Type B pancreatic cell (in vitro differentiated cells): ENCODE results near the gene CCDC63. TPM values are rescaled to one million over a fixed set of nuclear protein-coding genes. Genes with fewer than 3 reads are reported as not detected.

Experiments
- DNase-seq: peaks from one replicate; pipeline ENCODE4 v3.0.0; 2021; ENCODE audit warnings: mixed read lengths; ENCODE audit not compliant: unreplicated experiment; ENCODE audit errors: extremely low spot score
- H3K27ac Mint-ChIP-seq: 2 replicates; pipeline ENCODE4 v1.8.0; 2021; ENCODE audit warnings: mild to moderate bottlenecking, mixed read lengths
- H3K27me3 Mint-ChIP-seq: 2 replicates; pipeline ENCODE4 v1.8.0; 2021; ENCODE audit warnings: mixed read lengths
- H3K36me3 Mint-ChIP-seq: 2 replicates; pipeline ENCODE4 v1.8.0; 2021; ENCODE audit warnings: mixed read lengths
- H3K4me1 Mint-ChIP-seq: one replicate; pipeline ENCODE4 v1.8.0; 2021; ENCODE audit warnings: mixed read lengths; ENCODE audit not compliant: unreplicated experiment
- H3K4me3 Mint-ChIP-seq: 2 replicates; pipeline ENCODE4 v1.8.0; 2021; ENCODE audit warnings: mild to moderate bottlenecking, mixed read lengths
- H3K9me3 Mint-ChIP-seq: 2 replicates; pipeline ENCODE4 v1.8.0; 2021; ENCODE audit warnings: mixed read lengths
- CTCF ChIP-seq: fragments of 200-600 bp; sonication (generic); conservative IDR thresholded peaks from 2 replicates; pipeline ENCODE4 v1.5.0; 2021; ENCODE audit warnings: antibody characterized with exemption, mild to moderate bottlenecking
- total RNA-seq: library from RNA; stranded (reverse); gene quantifications from 2 replicates; pipeline ENCODE4 v1.2.1, GENCODE V29; 2021; ENCODE audit warnings: low replicate concordance

Gene CCDC63
- total RNA-seq, 1 donor from 2014 or later = not detected

GRCh38 chr12:110901401-110901800 is 54.6 kb downstream of the CCDC63 start:
- peak overlapping the region; percentile 7 for H3K27ac Mint-ChIP-seq
- TF ChIP-seq CTCF = no peak
- DNase-seq = no peak

GRCh38 chr12:110903511-110903910 is 56.7 kb downstream of the CCDC63 start:
- no peak for TF ChIP-seq CTCF
- Mint-ChIP-seq H3K4me1 (no peaks in the 10 kb centered on the region), H3K36me3 (no peaks in the 10 kb centered on the region), H3K27me3 (peaks cover 10% of the 10 kb centered on the region), H3K4me3 (no peak overlapping the region), H3K9me3 (no peaks in the 10 kb centered on the region), H3K27ac (no peak overlapping the region)
- no peak for DNase-seq

More at GRCh38 chr12:110901401-110901800, 54.6 kb downstream of the CCDC63 start:
- Mint-ChIP-seq H3K27me3 (peaks cover 7% of the 10 kb centered on the region), H3K36me3 (no peaks in the 10 kb centered on the region), H3K4me1 (no peaks in the 10 kb centered on the region), H3K4me3 (no peak overlapping the region), H3K9me3 (no peaks in the 10 kb centered on the region)

GRCh38 chr12:110906083-110906482 is 59.3 kb downstream of the CCDC63 start:
- no peak for DNase-seq
- H3K4me1 Mint-ChIP-seq = no peaks in the 10 kb centered on the region
- peaks cover 10% of the 10 kb centered on the region for H3K27me3 Mint-ChIP-seq
- no peaks in the 10 kb centered on the region for H3K36me3 Mint-ChIP-seq
- TF ChIP-seq CTCF = no peak
- no peak overlapping the region for H3K27ac Mint-ChIP-seq
- H3K4me3 Mint-ChIP-seq = no peak overlapping the region
- H3K9me3 Mint-ChIP-seq = no peaks in the 10 kb centered on the region

GRCh38 chr12:110906516-110906915 is 59.7 kb downstream of the CCDC63 start:
- H3K27ac Mint-ChIP-seq = no peak overlapping the region
- H3K4me1 Mint-ChIP-seq = no peaks in the 10 kb centered on the region
- no peak for TF ChIP-seq CTCF
- H3K27me3 Mint-ChIP-seq = peaks cover 8% of the 10 kb centered on the region
- no peaks in the 10 kb centered on the region for H3K36me3 Mint-ChIP-seq
- no peak overlapping the region for H3K4me3 Mint-ChIP-seq
- DNase-seq = no peak
- H3K9me3 Mint-ChIP-seq = no peaks in the 10 kb centered on the region

GRCh38 chr12:110906985-110907384 is 60.2 kb downstream of the CCDC63 start:
- Mint-ChIP-seq H3K9me3 (no peaks in the 10 kb centered on the region), H3K36me3 (no peaks in the 10 kb centered on the region), H3K27me3 (peaks cover 7% of the 10 kb centered on the region), H3K4me3 (no peak overlapping the region), H3K4me1 (no peaks in the 10 kb centered on the region), H3K27ac (no peak overlapping the region)
- DNase-seq = no peak
- no peak for TF ChIP-seq CTCF

GRCh38 chr12:110907583-110907982 is 60.8 kb downstream of the CCDC63 start:
- Mint-ChIP-seq H3K27ac (no peak overlapping the region), H3K4me3 (no peak overlapping the region)

More at GRCh38 chr12:110907583-110907982, 60.8 kb downstream of the CCDC63 start:
- Mint-ChIP-seq H3K36me3 (no peaks in the 10 kb centered on the region), H3K4me1 (no peaks in the 10 kb centered on the region), H3K27me3 (peaks cover 7% of the 10 kb centered on the region), H3K9me3 (no peaks in the 10 kb centered on the region)
- TF ChIP-seq CTCF = no peak
- DNase-seq = no peak
